NCI-H187 treated with DMSO at 0.1 percent for 48 hours (cell line): ENCODE results near the gene ANKRD28.
"Not testable (repeated sequence)": the region's sequence is repeated elsewhere in the genome, so short reads cannot be mapped to it uniquely, and the experiment has no call there.

Source experiments
- DNase-seq: peaks from one replicate; lab custom pipeline; 2025; lab: John Stamatoyannopoulos, UW

ANKRD28 gene

DNA sequence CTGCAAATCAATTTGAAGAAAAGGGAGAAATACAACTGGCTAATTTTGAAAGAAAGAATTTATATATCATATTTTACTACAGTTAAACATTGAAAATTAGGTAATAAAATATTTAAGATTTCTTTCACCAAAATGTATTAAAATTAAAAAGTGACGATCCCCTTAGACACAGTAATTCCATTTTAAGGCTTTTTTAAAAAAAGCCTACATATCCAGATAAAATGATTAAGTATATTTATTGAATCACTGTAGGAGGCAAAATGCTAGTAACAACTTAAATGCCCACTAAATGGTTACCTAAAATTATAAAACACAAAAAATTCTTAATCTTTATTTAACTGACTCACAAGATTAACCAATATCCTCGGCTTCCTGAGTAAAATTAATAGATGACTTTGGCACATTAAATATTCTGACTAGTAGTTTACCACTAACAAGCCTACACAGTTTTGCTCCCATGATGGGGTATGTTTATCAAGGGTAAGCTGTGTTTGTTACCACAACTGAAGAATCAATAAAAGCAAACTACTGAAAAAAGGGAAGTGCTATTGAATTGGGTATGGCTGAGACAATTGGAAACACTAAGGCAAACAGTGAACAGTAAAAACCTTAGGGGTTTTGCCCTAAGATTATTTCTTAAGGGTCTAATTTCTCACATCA is 28.4 kb downstream of the ANKRD28 start:
- no peak for DNase-seq

DNA sequence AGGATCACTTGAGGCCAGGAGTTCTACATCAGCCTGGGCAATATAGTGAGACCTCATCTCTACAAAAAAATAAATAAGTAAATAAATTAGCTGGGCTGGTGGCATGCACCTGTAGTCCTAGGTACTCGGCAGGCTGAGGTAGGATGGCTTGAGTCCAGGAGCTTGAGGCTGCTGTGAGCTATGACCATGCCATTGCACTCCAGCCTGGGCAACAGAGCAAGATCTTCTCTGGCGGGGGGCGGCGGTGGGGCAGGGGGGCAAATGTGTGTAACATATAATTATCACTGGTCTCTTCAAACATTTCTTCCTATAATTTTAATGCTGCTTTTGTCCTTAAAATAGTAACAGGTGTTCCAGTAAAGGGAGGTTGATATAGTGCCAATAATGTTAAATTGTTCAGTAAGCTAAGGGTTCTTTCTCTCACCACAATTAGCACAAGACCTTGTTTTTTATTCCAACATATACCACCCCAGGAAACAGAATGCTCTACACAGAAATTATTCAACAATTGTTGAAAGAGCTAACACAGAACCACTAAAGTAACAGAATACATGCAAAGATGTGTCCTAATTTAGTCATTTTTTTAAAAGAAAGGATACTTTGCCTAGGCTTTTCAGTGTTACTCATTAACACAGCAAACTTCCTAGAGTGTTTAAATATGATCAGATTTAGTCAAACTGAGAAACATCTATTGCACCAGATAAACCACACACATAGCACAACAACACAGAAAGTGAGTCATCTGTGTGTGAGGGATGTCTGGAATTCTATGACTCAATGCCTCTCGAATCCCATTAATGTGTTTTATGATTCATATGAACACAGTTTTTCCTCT is 29.1 kb downstream of the ANKRD28 start:
- DNase-seq: no peak

DNA sequence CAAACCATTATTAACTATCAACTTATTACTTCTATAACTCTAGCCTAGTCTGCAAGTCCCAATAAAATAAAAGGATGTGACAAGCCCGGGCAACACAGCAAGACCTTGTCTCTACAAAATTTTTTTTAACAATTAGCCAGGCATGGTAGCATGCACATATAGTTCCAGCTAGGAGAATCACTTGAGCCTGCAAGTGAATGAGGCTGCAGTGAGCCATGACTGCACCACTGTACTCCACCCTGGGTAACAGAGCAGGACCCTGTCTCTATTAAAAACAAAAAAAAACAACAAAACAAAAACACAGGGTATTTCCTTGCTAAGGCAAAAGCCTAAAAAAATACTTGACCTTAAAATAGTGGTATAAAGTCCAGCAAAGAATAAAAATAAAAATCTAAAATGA is 31.4 kb downstream of the ANKRD28 start:
- DNase-seq: no peak

DNA sequence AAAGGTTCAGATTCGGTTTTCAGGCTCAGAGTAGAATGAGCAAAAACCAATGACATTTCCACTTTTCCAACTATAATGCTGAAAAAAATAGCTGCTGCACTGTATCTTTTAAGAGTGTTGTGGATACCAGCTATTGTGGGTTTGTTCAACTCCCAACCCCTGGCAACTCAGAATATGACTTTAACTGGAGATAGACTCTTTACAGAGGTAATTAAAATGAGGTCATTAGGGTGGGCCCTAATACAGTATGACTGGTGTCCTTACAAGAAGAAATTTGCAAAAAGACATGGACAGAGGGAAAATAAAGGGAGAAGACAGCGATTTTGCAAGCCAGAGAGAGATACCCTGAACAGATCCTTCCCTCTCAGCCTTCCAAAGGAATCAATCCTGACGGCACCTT is 39.5 kb downstream of the ANKRD28 start:
- no peak for DNase-seq

DNA sequence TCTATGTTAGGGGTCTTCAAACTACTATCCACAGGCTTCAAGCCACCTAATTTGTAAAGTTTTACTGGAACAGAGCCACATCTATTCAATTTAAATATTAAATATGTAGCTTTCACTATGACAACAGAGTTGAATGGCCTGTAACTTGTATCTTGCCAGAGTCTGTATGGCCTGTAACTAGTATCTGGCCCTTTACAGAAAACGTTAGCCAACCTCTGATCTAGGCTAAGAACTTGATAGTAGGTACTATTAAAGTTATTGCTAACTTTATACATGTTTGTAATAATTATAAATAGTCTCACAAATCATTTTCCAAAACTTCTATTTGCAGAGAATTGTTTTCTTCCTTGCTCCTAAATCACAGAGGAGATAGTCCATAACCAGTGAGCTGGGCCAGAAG is 40.0 kb downstream of the ANKRD28 start:
- no peak for DNase-seq

DNA sequence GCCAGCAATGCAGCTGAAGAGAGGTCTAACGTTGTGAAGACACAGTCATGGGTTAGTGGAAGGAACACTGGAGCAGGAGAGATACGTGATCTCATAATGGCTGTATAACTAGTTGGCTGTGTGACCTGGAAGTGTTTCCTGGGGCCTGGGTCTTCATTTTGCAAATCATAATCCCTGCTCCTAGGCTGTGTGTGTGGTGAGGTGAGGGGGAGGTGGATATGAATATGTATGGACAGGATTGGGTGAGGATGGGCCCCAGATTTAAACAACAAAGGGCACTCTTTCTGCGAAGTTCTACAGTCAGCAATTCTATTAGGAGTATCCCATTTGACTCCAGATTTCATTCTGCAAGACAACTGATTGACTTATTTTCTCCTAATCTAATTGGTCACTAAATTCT is 41.3 kb downstream of the ANKRD28 start:
- DNase-seq: no peak

DNA sequence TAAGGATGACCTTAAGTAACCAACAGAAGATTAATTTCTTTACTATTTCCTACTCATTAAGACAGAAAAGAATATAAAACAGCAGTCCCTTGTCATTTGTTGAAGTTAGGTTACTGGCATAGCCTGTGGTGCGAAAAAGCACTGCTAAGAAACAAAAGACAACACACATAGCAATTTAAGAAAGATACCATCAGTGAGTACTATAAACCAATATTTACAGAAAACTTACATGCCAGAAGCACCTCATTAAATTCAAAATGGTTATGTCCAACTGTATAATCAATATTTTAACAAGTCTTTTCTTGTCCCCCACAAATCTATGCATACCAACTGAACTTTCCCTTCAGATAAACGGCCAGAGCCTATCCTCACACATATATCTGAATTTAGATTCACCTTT is 42.0 kb downstream of the ANKRD28 start:
- no peak for DNase-seq

DNA sequence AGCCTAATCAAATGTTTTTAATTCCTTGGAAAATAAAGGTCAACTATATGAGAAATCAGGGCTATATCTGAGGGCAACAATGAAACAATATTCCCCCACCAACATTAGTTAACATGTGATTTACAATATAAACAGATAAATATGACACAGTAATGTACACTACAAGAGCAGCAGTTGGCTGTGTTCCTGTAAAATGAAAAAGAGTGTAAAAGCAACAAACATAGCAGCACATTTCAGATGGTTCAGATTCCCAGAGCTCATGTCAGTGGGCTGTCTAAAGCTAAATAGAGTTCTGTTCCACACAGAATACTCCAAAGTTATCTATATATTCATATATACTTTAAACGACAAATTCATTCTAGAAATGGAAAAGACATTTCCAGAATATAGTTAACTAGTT is 42.6 kb downstream of the ANKRD28 start:
- DNase-seq: no peak

DNA sequence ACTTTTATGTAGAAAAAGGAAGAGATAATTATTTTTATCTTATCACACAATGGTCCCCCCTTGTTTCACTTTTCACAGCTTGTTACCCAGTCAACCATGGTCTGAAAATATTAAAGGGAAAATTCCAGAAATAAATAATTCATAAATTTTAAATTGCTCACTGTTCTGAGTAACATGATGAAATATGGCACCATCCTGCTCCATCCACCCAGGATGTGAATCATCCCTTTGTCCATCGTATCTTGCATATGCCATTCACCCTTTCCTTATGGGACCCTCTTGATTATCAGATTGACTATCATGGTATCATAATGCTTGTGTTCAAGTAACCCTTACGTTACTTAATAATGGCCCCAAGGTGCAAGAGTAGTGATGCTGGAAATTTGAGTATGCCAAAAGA is 43.7 kb downstream of the ANKRD28 start:
- no peak for DNase-seq

DNA sequence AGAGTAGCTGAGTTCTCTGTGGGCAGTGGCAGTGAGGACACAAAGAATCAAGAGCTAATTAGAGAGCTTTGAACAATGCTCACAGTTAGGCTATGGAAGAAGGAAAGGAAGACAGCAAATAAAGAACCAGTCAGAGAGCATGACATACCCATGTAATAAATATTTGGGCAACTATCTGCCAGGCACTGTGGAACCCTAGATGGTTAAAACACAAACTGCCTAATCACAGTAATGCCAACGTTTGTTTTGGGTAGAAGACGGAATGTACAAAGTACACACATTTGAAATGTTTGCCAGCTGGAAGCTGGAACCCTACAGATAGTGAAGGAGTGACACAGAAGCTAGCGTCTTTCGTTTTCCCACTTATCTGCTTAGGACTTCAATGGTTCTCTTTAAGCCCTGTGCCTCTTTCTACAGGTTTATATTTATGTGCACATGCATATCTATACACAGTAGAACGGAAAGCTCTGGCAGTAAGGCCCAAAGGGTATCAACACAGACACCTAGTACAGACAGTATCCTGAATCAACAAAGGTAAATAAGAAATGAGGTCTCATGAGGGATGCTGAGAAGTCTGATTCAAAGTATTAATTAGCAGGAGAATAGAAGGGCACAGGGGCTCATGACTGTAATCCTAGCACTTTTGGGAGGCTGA is 44.6 kb downstream of the ANKRD28 start:
- DNase-seq: no peak

DNA sequence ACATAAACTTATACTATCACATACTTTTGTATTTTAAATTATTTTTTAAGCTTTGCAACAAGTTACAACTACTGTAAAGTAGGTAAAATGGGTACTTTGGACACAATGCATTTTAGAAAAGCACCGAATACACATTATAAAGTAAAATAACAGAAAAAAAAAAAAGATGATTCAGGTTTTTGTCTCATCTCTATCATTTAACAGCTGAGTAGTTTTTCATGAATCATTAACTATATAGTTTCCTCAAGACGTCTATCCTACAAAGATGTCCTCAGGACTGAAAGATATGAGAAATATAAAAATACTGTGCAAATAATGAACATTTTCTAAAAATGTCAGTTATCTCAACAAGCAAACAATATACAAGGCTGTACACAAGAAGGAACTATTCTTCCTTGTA is 46.9 kb downstream of the ANKRD28 start:
- DNase-seq: no peak

DNA sequence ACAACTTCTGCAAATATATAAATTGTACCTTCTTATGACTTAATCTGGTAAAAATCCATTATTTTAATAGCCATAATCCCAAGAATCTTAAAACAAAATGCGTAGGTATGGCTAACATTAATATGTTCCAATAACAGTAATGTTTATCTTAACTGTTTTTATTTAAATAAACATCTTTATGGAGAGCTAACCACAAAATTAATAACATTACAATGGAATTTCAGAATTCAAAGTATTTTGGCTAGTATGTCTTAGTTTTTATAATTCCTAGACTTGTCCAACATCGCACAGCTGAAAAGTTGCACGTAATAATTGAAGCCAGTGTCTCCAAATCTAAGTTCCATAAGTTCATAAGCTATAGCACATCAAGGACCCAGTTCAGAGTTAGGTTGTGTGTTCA is 47.6 kb downstream of the ANKRD28 start:
- DNase-seq: no peak

DNA sequence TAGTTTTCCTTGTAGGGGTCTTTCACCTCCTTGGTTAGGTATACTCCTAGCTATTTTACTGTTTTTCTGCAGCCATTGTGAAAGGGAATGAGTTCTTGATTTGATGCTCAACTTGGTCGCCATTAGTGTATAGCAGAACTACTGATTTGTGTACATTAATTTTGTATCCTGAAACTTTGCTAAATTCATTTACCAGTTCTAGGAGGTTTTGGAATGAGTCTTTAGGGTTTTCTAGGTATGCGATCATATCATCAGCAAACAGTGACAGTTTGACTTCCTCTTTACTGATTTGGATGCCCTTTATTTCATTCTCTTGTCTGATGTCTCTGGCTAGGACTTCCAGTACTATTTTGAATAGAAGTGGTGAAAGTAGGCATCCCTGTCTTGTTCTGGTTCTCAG is 51.9 kb downstream of the ANKRD28 start:
- DNase-seq: not testable (repeated sequence)

DNA sequence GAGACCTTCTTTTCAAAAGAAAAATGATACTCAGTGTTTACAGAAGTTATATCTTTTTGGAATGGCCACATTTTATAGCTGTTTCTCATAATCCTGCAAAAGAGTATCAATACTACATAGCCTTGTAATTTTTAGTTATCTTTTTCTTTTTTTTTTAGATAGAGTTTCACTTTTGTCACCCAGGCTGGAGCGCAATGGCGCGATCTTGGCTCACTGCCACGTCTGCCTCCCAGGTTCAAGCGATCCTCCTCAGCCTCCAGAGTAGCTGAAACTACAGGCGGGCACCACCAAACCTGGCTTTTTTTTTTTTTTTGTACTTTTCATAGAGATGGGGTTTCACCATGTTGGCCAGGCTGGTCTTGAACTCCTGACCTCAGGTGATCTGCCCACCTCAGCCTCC is 53.6 kb downstream of the ANKRD28 start:
- no peak for DNase-seq

DNA sequence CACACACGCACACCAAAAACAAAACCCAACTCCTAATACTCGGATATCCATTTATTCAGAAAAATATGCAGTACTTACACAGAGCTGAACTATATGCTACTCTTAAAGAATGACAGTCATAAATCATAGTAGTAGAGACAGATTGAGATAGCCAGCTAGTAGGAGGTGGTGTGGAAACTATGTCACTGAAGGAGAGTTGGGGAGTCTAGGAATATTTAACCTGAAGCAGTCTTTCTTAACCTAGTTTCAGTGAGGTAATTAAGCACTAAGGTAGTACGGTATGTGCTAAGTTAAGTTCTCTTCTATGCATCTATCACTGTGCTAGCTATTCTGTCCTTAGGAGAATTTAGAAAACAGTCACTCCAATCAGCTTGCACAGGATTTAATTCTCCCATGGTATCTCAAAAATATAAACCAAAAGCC is 54.2 kb downstream of the ANKRD28 start:
- DNase-seq: no peak

DNA sequence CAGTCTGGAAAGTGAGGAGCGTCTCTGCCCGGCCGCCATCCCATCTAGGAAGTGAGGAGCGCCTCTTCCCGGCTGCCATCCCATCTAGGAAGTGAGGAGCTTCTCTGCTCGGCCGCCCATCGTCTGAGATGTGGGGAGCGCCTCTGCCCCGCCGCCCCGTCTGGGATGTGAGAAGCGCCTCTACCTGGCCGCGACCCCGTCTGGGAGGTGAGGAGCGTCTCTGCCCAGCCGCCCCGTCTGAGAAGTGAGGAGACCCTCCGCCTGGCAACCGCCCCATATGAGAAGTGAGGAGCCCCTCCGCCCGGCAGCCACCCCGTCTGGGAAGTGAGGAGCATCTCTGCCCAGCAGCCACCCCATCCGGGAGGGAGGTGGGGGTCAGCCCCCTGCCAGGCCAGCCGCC is 55.5 kb downstream of the ANKRD28 start:
- not testable (repeated sequence) for DNase-seq

DNA sequence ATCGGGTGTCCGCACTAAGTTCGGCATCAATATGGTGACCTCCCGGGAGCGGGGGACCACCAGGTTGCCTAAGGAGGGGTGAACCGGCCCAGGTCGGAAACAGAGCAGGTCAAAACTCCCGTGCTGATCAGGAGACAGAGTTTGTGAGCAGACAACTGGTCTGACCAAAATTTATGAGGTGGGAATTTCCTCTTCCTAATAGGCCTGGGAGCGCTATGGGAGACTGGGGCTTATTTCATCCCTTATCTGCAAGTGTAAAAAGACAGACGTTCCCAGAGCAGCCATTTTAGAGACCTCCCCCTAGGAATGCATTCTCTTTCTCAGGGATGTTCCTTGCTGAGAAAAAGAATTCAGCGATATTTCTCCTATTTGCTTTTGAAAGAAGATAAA is 59.2 kb downstream of the ANKRD28 start:
- not testable (repeated sequence) for DNase-seq

DNA sequence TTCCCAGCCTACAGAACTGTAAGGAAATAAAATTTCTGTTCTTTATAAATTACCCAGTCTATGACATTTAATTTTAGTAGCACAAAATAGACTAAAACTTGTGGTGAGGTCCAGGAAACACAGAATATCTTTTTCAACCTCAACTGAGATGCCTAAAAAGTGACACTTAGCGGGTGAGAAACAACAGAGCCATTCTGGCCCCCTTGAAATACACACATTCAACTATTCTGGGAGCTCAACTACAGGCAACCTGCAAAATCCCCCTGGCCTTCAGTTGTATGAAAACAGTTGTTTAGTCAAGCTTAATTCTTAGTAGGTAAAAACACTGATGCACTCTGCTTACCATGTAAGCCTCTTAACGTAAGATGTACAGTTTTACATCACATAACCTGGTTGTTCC is 66.8 kb downstream of the ANKRD28 start:
- no peak for DNase-seq

DNA sequence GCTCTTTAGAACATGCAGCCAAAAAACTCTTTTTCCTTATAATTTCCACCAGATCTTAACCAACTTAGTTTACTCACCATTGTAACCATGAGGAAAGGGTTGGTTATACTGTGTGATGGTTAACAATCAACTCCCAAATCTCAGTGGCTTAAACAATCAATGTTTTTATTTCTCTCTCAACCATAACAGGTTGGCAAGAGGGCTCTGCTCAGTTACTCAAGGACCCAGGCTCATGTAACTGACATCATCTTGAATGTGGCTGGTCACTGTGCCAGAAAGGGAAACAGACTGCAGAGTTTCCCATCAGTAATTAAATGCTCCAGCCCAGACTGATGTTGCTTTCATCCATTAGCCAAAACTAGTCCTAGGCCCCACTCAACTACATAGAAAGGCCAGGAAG is 69.0 kb downstream of the ANKRD28 start:
- no peak for DNase-seq

DNA sequence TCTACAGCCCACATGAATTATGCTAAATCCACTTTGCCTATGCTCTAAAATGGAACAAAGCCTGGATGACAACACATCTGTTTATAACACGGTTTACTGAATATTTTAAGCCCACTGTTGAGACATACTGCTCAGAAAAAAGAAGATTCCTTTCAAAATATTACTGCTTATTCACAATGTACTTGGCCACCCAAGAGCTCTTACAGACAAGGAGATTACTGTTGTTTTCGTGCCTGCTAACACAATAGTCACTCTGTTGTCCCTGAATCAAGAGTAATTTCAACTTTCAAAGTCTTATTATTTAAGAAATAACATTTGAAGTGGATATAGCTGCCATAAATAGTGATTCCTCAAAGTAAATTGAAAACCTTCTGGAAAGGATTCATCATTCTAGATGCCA is 70.9 kb downstream of the ANKRD28 start:
- no peak for DNase-seq

DNA sequence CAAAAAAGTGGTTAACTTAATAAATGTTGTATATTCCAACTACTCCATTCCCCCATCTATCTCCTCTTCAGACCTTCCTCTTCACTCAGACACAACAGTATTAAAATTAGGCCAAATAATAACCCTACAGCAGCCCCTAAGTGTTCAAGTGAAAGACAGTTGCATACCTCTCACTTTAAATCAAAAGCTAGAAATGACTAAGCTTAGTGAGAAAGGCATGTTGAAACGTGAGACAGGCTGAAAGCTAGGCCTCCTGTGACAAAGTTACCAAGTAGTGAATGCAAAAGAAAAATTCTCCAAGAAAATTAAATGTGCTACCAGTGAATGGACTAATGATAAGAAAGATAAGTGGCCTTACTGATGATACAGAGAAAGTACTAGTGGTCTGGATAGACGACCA is 71.7 kb downstream of the ANKRD28 start:
- DNase-seq: no peak

DNA sequence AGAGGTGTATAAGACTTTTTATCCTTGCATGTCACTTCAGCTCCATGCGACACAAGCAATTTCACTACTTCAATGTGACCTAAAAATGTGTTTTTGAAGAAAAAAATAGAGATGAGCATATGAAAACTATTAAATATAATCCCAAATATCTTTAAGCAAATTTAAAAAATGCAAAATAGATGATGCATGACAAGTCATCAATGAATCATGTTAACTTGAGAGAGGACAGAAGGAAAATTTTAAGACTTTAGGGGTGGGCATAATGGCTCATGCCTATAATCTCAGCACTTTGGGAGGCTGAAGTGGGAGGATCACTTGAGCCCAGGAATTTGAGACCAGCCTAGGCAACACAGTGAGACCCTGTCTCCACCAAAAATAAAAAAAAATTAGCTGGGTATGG is 73.3 kb downstream of the ANKRD28 start:
- DNase-seq: no peak

DNA sequence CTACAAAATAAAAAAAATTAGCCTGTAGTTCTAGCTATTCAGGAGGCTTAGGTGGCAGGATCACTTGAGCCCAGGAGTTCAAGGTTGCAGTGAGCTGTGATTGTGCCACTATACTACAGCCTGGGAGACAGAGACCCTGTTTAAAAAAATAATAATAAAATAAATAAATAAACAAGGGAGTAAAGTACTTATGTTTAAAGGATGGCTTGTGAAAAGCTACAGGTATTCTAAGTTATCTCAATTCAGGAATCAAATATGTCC is 74.2 kb downstream of the ANKRD28 start:
- no peak for DNase-seq
